Measurements from ENCODE around the gene DENND5A. TPM values are rescaled to one million over a fixed set of nuclear protein-coding genes. Genes with fewer than 3 reads are reported as not detected.

DENND5A gene
- 54.0 TPM for total RNA-seq

DNA sequence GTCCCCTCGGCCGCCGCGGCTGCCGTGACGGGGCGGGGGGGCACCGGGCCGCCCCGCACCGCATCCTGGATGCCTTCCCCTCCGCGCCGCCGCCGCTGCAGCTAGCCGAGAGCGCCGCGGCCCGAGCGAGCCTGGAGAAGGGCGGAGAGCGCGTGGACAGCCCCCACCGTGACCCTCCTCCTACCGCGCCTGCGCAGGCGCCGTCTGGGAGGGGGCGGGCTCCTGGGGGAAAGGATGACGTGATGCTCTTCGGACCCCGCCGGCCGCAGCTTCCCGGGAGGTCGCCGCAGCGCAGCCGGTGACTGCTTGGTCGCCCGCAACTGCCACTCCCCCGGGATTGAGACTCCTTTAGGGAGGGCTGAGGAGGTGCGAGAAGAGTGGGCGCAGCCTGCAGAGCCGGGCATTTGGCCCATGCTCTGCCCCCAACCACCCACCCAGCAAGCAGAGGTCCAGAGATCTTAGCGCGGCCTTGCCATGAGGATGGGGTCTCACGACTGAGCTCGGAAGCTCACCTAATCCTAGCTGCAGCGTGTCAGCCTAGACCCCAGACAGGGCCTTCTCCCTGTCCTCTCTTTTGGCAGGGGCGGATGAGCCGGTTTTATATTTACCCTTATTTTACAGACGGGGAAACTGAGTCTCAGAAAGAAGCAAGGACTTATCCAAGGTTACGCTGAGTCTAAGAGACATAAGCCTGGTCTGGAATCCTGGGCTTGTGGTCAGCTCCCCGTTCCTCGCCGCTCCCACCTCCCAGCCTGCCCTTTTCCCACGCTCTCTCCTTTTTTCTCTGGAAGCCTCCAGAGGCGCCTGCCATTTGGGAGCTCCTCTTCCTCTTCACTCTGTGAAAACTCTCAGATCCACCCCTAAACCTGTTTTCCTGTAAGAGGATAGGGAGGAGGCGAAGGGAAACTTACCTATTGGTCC lies at the start of gene DENND5A:
Gene DENND5A (minus strand): TSS at position 140 of the 921 bp plus-strand sequence. CDS start 281 bp downstream, outside the sequence.
- DNase-seq (ENCODE audit: low spot score) = peak; percentile 80

DNA sequence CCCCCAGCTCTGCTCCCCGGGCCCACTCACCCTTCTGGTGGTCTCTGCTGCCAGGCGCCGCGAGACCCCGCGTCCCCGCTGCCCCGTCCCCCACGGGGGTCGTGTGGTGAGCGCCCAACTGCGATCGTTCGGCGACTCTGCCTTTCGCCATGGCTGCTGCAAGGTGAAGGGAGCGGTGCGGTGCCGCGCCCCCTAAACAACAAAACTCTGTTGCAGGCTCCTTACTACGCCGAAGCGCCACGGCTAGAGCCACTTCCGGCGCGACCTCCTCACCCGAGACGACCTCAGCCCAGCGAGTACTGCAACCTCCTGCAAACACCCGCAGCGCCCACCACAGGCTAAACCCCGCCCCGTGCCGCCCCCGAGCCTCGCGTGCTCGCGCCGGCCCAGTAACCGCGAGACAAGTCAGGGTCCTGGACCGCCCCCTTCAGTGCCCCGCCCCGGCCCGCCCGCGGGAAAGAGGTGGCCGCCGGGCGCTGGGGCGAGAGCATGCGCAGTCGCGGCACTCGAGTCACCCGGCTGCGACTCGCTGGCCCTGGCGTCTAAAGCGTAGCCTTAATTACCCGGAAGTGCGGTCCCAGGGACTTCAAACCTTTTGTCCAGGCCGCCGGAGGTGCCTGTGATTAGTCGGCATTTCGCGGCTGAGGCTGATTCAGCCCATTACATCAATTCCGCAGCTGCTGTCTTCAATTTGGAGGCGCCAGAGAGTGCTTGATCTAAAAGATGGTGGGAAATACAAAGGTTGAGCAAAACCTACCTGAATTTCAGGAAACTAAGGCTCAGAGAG lies 49.3 kb upstream of the DENND5A start, which contains the start of gene TMEM41B:
Gene TMEM41B (minus strand): TSS at position 303 of the 787 bp plus-strand sequence. CDS start 152 bp downstream, at position 151.
- DNase-seq (ENCODE audit: low spot score) = peak; percentile 97

DNA sequence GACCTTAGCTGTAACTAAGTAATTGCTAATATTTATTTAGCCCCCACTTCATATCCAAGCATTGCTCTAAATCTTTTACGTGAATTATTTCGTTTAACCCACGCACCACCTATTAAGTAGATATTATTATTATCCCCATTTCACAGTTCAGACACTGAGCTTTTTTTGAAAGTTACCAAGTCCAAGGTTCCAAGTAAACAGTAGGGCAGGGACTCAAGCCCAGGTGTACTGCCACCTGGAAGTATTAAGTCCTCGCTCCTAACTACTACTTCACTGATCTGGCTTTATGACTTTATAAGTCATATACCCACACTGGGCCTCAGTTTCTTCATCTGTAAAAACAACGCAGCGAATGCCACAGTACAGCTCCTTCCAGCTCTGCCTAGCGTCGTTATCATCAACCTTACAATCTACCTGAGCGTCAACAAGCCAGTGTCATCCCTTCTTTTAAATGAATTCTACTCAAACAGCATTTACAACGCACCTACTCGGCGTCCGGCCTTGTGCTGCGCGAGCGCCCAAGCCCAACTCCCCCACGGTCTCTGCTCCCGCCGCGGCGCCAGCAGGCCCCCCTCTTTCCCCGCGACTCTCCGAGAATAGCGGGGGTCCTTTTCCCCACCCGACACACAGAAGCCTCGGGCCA lies 48.6 kb upstream of the DENND5A start:
- no peak for DNase-seq (ENCODE audit: low spot score)

GRCh38 chr11:9310485-9311090 lies 45.4 kb upstream of the DENND5A start:
- no peak for DNase-seq (ENCODE audit: low spot score)

DNA sequence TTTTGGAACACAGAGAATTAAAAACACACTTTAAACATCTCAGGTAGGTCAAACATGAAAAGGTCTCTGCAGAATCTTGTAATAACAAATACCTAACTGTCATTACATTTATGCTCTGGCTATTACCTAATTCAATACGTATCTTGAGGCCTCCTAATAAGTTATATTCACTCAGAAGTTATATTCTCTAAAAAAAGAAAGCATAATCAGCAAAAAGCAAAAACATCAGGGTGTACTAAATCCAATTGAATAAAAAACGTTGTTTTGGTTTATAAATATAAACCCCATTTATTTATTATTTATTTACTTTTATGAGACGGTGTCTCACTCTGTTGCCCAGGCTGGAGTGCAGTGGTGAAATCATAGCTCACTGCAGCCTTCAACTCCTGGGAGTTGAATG lies 39.0 kb upstream of the DENND5A start:
- no peak for DNase-seq (ENCODE audit: low spot score)

DNA sequence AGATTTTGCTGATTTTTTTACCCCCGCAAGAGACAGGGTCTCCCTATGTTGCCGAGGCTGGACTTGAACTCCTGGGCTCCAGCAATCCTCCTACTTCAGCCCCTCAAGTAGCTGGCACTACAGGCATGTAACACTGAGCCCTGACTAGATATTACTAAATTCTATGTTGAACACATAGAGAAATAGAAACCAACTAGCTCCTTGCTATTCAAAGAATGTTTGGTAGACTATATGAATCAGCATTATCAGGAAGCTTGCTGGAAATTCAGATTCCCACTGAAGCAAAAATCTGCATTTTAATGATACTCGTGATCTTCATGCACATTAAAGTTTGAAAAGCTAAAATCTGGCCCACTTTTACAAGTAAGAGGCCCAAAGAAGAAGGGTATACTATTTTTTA lies 37.3 kb upstream of the DENND5A start:
- no peak for DNase-seq (ENCODE audit: low spot score)

DNA sequence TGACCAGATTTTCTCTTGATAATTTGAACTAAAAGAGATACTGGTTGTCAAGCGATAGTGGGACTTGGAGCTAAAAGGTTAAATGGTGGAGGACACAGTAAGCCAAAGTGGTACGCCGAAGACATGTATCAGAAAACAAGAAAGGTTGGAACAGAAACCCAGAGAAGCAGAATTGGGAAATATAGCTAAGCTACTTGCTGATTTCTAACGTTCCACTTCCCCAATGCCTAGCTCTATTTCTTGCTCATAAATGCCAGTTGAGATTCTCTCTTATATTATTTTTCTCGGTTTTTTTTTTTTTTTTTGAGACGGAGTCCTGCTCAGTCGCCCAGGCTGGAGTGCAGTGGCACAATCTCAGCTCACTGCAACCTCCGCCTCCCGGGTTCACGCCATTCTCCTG lies 36.6 kb upstream of the DENND5A start:
- no peak for DNase-seq (ENCODE audit: low spot score)

DNA sequence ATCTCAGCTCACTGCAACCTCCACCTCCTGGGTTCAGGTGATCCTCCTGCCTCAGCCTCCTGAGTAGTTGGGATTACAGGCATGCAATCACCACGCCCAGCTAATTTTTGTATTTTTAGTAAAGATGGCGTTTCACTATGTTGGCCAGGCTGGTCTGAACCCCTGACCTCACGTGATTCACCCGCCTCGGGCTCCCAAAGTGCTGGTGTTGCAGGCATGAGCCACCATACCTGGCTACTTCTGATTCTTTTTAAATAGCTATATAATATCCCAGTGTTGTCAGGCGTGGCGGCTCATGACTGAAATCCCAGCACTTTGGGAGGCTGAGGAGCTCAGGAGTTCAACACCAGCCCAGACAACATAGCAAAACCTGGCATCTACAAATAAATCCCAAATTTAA lies 28.5 kb upstream of the DENND5A start:
- no peak for DNase-seq (ENCODE audit: low spot score)

- DNase-seq (ENCODE audit: low spot score) = no peak
These were observed 20.9 kb upstream of the DENND5A start for GRCh38 chr11:9285850-9286587.

DNA sequence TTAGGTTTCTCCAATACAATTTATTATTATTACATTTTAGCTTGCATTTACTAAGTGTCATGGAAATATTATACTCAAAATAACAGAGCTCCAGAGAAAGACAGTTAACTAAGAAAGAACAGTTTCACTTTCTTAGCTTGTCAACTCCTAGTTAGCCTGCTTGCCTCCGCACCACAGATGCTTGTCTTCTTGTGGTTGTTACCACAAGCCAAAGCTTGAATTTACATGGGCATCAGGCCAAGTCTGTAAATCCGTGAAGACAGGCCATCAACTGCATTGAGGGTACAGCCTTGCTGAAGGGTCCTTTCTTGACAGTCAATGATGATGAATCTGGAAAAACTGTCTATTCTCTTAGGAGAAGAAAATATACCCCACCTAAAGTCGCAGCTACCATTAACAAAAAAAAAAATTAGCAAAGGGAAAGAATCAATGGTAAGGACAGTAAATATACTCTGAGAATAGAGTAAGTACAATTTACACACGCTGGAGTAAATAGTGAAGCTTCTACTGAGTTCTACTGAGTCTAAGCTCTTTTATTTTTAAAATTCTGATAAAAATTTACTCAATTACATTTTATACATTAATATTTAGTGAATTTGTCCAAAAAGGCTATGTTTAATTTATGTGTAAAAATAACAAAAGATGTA lies 15.6 kb upstream of the DENND5A start:
- peak; percentile 17 for DNase-seq (ENCODE audit: low spot score)

DNA sequence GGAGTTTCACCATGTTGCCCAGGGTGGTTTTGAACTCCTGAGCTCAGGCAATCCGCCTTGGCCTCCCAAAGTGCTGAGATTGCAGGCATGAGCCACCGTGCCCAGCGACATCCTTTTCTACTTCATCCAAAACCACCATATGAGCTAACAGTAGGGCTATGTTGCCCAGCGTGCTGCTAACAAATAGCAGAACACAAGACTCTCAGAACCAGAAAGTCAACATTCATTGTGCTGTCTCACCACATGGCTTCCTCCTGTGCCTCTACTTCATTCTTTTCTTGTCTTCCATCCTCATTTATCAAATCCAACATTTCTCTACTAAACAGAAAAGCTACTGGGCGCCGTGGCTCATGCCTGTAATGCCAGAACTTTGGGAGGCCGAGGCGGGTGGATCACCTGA lies 12.0 kb upstream of the DENND5A start:
- no peak for DNase-seq (ENCODE audit: low spot score)

DNA sequence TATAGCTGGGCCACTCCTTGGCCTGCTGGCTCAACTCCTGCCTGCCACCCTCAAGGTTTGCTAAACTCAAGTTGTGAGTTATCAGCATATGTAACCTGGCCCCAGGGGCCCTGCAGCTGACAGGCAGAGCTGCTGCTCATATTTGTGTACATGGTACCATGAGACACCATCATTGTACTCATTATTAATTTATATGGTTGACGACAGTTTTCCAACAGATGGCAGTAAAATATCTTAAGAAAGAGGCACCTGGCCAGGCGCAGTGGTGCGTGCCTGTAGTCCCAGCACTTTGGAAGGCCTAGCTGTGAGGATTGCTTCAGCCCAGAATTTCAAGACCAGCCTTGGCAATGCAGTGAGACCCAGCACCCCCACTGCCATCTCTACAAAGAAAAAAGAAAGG lies 11.4 kb upstream of the DENND5A start:
- DNase-seq (ENCODE audit: low spot score) = no peak

DNA sequence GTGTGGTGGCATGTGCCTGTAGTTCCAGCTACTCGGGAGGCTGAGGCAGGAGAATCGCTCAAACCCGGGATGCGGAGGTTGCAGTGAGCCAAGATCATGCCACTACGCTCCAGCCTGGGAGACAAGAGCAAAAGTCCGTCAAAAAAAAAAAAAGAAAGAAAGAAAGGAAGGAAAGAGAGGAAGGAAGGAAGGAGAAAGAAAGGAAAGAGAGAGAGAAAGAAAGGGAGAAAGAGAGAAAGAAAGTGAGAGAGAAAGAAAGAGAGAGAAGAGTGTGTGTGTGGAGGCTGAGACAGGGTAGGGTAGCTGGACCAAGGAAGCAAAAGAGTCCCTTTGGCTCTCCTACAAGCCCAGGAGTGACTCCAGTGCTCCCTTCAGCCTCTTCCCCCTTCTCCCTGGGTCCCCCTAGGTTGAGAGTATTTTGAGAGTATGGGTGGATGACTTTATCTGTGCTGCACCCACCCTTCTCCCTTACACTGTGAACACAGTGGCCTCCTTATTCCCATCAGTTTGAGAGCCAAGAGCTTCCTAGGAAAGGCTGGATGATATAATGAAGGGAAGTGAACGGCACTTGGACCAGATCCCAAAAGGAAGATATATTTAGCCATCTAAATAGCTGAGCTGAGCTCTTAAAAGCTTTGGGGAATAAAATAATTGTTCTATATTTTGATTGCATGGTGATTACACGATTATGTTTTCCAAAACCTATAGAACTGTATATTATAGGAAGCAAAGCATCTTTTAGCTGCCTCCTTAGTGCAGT lies 9.5 kb upstream of the DENND5A start:
- no peak for DNase-seq (ENCODE audit: low spot score)

DNA sequence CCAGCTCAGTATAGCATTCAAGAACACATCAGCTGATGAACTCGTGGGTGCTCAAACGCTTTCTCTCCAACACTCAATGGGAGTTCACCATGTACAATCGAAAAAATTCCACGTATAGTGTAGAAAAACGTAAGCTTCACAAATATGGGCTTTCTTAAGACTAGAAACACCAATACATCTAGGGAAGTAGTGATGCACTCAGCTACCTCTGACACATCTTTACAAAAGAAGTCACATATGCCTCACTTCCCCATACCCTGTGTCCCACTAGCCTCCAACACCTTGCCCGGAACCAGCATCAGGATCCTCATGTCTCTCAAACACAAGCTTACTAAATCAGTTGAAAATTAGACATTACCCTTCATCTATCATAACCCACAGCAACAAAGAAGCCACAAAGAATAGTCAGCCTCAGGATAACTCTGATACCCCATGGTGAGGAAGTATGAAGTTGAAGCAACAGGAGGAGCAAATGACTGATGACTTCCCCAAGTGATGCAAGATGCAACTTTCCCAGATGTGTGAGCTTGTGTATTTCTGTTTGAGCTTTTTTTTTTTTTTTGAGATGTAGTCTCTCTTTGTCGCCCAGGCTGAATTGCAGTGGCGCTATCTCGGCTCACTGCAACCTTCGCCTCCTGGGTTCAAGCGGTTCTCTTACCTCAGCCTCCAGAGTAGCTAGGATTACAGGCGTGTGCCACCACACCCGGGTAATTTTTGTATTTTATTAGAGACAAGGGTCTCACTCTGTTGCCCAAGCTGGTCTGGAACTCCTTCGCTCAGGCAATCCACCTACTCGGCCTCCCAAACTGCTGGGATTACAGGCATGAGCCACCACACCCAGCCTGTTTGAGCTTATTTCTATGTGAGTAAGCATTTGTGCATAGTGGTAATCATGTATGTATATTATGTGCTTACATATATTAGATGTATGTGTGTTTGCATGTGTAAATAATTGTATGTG lies 8.5 kb upstream of the DENND5A start:
- DNase-seq (ENCODE audit: low spot score) = no peak

DNA sequence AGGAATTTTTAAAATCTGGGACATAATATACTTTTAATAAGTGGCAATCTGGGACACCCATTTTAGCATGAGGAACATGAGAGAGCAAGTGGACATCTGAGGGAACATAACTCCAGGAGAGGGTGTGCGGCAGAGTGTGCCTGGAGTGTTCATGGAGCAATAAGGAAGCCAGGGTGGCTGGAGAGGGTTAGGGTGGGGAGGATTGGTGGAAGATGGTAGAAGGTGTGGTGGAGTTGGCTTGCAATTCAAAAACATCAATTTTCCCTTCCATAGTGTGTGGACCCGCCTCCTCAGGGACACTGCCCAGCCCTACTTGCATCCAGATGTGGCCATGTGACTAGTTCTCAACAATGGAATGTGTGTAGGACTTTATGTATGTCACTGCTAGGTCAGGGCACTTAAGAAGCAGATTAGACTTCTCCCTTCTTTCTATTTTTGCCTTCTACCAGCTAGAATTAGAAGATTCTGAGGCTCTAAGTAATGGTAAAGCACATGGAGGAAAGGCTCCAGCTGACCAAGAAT lies 4.4 kb upstream of the DENND5A start:
- DNase-seq (ENCODE audit: low spot score) = no peak

- no peak for DNase-seq (ENCODE audit: low spot score)
These were observed 2.5 kb upstream of the DENND5A start for GRCh38 chr11:9267680-9268079.

- no peak for DNase-seq (ENCODE audit: low spot score)
These were observed 1.8 kb upstream of the DENND5A start for GRCh38 chr11:9266926-9267325.

GRCh38 chr11:9266132-9266736 lies 1.1 kb upstream of the DENND5A start:
- DNase-seq (ENCODE audit: low spot score) = no peak
